HEK293 (cell line): ENCODE results near the gene ZMYM1.
"Not testable (repeated sequence)": the region's sequence is repeated elsewhere in the genome, so short reads cannot be mapped to it uniquely, and the experiment has no call there.

Source experiments
- CTCF ChIP-seq: fragments of 450-650 bp; formaldehyde crosslinking; IDR thresholded peaks from 2 replicates; pipeline ENCODE4 v1.5.1; 2016; ENCODE audit warnings: missing biosample characterization, missing genetic modification characterization
- FEZF1 ChIP-seq: fragments of 450-650 bp; formaldehyde crosslinking; IDR thresholded peaks from 2 replicates; pipeline ENCODE4 v1.5.1; 2016; ENCODE audit warnings: missing biosample characterization, missing genetic modification characterization
- IKZF3 ChIP-seq: fragments of 450-650 bp; IDR thresholded peaks from 2 replicates; pipeline ENCODE4 v1.5.0; 2018; ENCODE audit warnings: missing biosample characterization, mild to moderate bottlenecking, missing genetic modification characterization, moderate library complexity
- KLF16 ChIP-seq: fragments of 450-650 bp; formaldehyde crosslinking; IDR thresholded peaks from 2 replicates; pipeline ENCODE4 v1.5.1; 2017; ENCODE audit warnings: missing biosample characterization, missing genetic modification characterization
- TRIM28 ChIP-seq: IDR thresholded peaks from 2 replicates; pipeline ENCODE4 v1.6.1; 2011; ENCODE audit warnings: low read length, control low read depth, borderline replicate concordance
- TSHZ1 ChIP-seq: fragments of 450-650 bp; formaldehyde crosslinking; IDR thresholded peaks from 2 replicates; pipeline ENCODE4 v1.5.1; 2016; ENCODE audit warnings: missing biosample characterization, missing genetic modification characterization, borderline replicate concordance
- YY1 ChIP-seq: fragments of 450-650 bp; formaldehyde crosslinking; IDR thresholded peaks from 2 replicates; pipeline ENCODE4 v1.5.1; 2018; ENCODE audit warnings: missing biosample characterization, missing genetic modification characterization
- ZNF24 ChIP-seq: fragments of 450-650 bp; formaldehyde crosslinking; IDR thresholded peaks from 2 replicates; pipeline ENCODE4 v1.5.1; 2016; ENCODE audit warnings: missing biosample characterization, missing genetic modification characterization
- ZNF248 ChIP-seq: fragments of 450-650 bp; formaldehyde crosslinking; IDR thresholded peaks from 2 replicates; pipeline ENCODE4 v1.5.1; 2017; ENCODE audit warnings: missing biosample characterization, missing genetic modification characterization
- ZNF529 ChIP-seq: fragments of 450-650 bp; formaldehyde crosslinking; IDR thresholded peaks from 2 replicates; pipeline ENCODE4 v1.5.1; 2017; ENCODE audit warnings: missing genetic modification characterization, missing biosample characterization; ENCODE audit not compliant: insufficient replicate concordance
- ZNF560 ChIP-seq: fragments of 450-650 bp; formaldehyde crosslinking; IDR thresholded peaks from 2 replicates; pipeline ENCODE4 v1.5.1; 2017; ENCODE audit warnings: missing biosample characterization, missing genetic modification characterization, borderline replicate concordance
- ZNF704 ChIP-seq: fragments of 450-650 bp; formaldehyde crosslinking; IDR thresholded peaks from 2 replicates; pipeline ENCODE4 v1.5.1; 2016; ENCODE audit warnings: missing biosample characterization, missing genetic modification characterization
- TF ChIP-seq, protein P1 (sequence below): fragments of 450-650 bp; formaldehyde crosslinking; IDR thresholded peaks from 2 replicates; pipeline ENCODE4 v1.5.1; 2016; ENCODE audit warnings: missing biosample characterization, missing genetic modification characterization
- TF ChIP-seq, protein P2 (sequence below): sonication (generic); formaldehyde crosslinking; IDR thresholded peaks from 2 replicates; pipeline ENCODE4 v1.8.1; 2022; ENCODE audit warnings: mild to moderate bottlenecking, moderate library complexity, missing genetic modification reagents

- TF ChIP-seq CTCF (tag by site-specific recombination); ZNF560 (tag by site-specific recombination); FEZF1; ZNF704; IKZF3; TSHZ1 (tag by site-specific recombination); TRIM28; ZNF248 (tag by site-specific recombination); KLF16 (tag by site-specific recombination); ZNF529 (tag by site-specific recombination); ZNF24 (tag by site-specific recombination); YY1: not testable (repeated sequence)
- TF ChIP-seq, protein P1, sequence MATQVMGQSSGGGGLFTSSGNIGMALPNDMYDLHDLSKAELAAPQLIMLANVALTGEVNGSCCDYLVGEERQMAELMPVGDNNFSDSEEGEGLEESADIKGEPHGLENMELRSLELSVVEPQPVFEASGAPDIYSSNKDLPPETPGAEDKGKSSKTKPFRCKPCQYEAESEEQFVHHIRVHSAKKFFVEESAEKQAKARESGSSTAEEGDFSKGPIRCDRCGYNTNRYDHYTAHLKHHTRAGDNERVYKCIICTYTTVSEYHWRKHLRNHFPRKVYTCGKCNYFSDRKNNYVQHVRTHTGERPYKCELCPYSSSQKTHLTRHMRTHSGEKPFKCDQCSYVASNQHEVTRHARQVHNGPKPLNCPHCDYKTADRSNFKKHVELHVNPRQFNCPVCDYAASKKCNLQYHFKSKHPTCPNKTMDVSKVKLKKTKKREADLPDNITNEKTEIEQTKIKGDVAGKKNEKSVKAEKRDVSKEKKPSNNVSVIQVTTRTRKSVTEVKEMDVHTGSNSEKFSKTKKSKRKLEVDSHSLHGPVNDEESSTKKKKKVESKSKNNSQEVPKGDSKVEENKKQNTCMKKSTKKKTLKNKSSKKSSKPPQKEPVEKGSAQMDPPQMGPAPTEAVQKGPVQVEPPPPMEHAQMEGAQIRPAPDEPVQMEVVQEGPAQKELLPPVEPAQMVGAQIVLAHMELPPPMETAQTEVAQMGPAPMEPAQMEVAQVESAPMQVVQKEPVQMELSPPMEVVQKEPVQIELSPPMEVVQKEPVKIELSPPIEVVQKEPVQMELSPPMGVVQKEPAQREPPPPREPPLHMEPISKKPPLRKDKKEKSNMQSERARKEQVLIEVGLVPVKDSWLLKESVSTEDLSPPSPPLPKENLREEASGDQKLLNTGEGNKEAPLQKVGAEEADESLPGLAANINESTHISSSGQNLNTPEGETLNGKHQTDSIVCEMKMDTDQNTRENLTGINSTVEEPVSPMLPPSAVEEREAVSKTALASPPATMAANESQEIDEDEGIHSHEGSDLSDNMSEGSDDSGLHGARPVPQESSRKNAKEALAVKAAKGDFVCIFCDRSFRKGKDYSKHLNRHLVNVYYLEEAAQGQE, result not testable (repeated sequence)
- TF ChIP-seq, protein P2, sequence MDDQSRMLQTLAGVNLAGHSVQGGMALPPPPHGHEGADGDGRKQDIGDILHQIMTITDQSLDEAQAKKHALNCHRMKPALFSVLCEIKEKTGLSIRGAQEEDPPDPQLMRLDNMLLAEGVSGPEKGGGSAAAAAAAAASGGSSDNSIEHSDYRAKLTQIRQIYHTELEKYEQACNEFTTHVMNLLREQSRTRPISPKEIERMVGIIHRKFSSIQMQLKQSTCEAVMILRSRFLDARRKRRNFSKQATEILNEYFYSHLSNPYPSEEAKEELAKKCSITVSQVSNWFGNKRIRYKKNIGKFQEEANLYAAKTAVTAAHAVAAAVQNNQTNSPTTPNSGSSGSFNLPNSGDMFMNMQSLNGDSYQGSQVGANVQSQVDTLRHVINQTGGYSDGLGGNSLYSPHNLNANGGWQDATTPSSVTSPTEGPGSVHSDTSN, result not testable (repeated sequence)
Observed at GRCh38 chr1:35145892-35146549, 66.8 kb downstream of the ZMYM1 start.
